Measurements from ENCODE around the gene YIPF4.

DNA sequence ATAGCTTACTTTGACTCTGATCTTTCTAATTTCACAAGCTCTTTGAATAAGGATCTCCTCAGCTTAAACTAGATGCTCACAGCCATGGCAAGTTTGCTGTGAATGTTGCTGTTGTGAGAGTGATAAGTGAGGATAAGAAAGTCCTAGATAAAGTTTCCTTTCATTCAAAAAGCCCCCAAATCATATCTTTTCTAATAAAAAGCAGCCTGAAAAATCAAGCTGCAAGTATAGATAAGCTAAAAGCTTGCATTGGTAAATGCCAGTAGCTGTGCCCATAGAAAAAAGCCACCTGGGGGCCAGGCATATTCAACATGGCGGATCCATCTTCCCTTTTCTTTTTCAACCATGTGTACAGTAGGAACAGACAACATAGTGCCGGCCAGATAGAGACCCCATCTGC is 17.3 kb upstream of the YIPF4 start:
- no peak for TF ChIP-seq CTCF (IDR thresholded peaks at IDR 0.05; ENCODE audit: low read depth, low read length)
- no peak for TF ChIP-seq POLR2A (IDR thresholded peaks at IDR 0.05; ENCODE audit: extremely low read depth, insufficient read length)

Data from NB4 (cell line).